ENCODE data around the gene BRICD5.

The BRICD5 gene

DNA sequence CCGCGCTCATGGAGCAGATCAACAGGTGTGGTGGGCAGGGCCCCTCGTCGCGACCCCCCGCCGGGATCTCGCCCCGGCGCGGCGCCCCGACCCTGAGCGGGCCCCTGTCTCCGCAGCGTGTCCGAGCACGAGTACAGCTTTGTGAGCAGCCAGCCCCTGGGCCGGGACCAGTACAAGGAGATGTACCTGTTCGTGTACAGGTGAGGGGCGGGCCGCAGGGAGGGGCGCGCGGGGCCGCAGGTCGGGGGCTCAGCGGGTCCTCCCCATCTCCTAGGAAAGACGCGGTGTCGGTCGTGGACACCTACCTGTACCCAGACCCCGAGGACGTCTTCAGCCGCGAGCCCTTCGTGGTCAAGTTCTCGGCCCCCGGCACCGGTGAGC lies 26.4 kb upstream of the BRICD5 start:
- DNase-seq: no peak

DNA sequence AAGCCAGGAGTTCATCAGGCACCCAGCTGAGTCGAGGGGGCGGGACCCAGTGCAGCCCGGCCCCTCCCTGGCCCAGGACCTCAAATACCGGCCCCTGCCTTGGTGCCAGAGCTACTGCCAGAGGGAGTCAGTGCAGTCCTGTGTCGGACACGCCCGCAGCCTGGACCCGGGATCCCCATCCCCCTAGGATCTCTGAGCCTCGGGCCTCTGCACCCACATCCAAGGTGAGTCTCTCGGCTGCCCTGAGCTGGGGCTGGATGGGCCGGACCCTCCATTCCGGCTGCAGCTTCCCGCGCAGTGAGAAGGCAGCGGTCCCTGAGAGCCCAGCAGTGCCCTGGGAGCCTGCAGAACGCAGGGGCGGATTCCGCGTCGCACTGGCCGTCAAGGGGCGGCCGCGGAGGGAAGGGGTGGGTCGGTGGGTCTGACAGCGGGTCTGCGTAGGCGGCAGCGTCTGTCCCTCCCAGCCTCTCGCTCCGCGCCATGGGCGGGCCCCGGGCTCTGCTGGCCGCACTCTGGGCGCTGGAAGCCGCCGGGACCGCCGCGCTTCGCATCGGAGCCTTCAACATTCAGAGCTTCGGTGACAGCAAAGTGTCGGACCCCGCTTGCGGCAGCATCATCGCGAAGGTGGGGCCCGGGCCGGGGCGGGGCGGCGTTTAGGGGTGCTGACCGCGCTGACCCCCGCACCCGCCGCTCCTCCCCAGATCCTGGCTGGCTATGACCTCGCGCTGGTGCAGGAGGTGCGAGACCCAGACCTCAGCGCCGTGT lies 25.9 kb upstream of the BRICD5 start, which contains the start of gene DNASE1L2:
TSS of gene DNASE1L2 (plus strand) at position 108 of the 765 bp plus-strand sequence. CDS start at position 481, 373 bp downstream.
- DNase-seq: no peak

DNA sequence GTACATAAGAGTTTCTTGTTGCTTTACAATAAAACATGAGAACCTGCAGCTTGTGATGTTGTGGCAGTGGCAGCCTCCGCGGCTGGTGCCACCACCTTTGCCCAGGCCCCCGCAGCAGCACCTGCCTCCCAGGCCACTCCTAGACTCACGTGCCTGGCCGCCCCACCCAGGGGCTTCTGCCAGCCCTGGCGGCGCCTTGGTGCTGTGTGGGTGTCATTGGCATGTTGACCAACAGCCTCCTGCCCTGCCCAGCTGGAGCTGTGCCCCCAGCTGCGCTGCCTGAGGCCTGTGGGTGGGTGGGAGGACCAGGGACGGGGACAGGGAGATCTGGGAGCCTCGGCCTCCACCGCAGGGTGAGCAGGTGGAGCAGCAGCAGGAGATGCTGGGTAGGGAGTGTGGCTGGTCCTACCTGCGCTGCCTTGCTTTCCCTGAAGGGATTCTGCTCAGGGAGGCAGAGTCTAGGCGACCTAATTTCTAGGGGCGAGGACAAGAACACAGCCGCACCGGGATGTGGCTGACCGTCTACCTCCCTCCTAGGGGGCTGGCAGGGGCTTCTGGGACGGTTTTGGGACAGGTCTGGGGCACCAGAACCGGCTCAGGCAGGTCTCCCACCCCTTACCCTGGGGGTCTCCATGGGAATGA lies 25.2 kb upstream of the BRICD5 start:
- DNase-seq: no peak

DNA sequence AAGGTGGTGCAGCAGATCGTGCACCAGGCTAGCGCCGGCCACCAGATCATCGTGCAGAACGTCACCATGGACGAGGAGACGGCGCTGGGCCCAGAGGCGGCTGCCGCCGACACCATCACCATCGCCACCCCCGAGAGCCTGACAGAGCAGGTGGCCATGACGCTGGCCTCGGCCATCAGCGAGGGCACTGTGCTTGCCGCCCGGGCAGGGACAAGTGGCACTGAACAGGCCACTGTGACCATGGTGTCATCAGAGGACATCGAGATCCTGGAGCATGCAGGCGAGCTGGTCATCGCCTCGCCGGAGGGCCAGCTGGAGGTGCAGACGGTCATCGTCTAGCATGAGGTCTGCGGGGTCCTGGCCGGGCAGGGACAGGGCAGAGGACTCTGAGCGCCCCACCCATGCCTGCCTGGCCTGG lies 24.6 kb upstream of the BRICD5 start:
- no peak for DNase-seq

DNA sequence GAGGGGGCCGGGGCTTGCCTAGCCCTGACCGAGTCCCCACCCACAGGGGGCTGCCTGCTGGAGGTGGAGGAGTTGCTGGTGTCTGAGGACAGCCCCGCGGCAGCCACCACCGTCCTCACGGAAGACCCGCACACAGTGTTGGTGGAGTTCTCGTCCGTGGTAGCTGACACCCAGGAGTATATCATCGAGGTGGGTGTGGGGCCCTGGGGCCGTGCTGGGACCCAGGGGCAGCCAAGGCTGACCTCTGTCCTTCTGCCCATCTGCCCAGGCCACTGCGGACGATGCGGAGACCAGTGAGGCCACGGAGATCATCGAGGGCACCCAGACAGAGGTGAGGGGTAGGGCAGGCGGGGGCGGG lies 24.1 kb upstream of the BRICD5 start:
- no peak for DNase-seq

DNA sequence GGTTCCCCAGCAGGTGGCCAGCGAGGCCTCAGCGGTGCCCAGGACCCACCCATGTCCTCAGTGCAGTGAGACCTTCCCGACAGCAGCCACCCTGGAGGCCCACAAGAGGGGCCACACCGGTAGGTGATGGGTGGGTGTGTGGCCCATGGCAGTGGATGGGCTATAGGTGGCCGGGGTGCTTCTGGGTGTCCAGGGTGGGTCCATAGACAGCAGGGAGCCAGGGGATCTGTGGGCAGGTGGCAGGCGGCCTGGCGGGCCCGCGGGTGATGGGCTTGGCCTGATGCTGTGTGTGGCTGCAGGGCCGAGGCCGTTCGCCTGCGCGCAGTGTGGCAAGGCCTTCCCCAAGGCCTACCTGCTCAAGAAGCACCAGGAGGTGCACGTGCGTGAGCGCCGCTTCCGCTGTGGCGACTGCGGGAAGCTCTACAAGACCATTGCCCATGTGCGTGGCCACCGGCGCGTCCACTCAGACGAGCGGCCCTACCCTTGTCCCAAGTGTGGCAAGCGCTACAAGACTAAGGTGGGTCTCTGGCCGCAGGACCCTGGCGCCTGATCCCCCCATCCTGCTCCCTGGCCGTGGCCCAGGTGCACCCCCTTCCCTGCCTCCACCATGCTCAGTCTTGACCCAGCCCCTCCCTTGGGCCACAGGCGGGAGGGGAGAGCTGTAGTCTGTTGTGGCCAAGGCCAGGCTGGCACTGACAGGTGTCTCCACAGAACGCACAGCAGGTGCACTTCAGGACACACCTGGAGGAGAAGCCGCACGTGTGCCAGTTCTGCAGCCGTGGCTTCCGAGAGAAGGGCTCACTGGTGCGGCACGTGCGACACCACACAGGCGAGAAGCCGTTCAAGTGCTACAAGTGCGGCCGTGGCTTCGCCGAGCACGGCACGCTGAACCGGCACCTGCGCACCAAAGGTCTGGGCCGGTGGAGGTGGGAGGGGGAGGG lies 23.5 kb upstream of the BRICD5 start:
- DNase-seq: no peak

DNA sequence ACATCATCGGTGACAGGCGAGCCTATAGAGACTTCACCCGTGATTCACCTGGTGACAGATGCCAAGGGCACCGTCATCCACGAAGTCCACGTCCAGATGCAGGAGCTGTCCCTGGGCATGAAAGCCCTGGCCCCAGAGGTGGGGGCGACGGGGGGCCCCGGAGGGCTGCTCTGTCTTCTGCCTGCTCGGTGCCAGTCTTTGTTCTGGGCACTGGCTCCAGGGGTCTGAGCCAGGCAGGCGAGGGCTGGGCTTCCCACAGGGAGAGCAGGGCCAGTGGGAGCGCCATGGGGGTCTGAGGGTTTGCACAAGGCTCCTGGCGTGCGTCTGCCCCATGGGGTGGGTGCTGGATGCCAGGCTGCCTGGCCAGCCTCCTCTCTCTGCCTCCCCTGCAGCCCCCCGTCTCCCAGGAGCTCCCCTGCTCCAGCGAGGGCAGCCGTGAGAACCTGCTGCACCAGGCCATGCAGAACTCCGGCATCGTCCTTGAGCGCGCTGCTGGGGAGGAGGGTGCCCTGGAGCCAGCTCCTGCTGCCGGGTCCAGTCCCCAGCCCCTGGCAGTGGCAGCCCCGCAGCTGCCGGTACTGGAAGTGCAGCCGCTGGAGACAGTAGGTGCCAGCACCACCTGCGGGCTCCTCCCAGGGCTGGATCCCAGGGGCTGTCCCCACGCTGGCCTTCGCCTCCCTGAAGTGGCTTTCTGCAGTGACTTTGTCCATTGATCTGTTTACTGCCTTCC lies 22.5 kb upstream of the BRICD5 start:
- DNase-seq: no peak

DNA sequence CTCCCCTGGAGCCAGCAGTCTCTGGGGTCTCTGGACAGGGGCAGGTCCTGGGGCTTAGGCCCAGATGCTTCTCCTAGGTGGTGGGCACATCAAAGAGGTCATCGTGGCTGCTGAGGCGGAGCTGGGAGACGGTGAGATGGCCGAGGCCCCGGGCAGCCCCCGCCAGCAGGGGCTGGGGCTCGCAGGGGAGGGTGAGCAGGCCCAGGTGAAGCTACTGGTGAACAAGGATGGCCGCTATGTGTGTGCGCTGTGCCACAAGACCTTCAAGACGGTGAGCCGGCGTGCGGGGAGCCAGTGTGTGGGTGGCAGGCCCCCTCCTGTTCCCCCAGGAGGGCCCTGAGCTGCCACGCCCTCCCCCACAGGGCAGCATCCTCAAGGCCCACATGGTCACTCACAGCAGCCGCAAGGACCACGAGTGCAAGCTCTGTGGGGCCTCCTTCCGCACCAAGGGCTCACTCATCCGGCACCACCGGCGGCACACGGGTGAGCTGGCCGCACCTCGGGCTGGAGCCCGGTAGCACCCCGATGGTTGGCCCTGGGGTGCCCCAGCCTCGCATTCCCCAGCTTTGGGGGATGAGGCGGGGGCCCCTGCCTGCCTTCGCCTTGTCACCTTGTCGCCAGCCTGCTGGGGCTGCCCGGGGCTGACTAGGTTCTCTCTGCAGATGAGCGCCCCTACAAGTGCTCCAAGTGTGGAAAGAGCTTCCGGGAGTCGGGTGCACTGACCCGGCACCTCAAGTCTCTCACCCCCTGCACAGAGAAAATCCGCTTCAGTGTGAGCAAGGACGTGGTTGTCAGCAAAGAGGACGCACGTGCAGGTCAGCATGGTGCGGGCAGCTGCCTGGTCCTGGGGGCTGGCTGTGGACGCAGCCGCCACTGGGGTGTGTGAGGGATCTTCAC lies 21.7 kb upstream of the BRICD5 start:
- no peak for DNase-seq

DNA sequence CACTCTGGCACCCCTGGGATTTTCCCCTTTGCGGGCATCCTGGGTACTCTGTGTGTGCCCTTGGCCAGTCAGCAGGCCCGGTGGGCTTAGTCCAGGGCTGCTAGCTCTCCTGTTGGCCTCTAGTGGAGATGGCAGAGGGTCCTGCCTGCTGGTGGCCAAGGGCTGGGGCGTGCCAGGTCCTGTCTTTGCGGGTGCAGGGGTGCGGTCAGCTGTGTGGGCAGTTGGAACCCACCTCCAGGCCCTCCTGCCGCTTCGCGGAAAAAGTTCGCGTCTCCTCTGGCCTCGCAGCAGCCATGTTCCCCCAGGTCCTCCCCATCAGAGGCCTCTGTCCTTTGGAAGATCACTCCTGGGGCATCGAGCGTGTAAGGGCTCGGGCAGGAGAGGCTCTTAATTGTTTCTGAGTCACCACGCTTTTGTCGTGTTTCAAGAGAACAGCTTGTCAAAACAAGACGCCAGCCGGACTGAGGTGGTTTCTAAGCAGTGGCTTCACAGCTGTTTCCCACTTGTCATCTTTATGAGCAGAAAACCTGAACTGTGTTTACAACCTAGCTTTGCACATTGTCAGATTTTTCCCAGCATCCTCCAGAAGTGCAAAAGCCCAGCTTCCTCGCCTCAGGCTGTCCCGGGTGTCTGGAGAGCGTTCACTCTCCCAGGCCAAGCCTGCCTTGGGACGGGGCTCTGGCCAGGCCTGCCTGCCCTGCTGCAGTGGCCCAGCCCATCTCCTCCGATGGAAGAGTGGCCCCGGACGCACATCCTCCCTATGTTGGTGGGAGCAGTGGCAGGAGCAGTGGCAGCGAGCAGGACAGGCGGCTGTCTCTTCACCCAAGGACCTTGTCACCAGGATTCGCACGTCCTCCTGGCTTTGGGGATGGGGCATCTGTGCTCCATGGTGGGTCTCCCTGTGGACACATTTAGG lies 20.6 kb upstream of the BRICD5 start:
- no peak for DNase-seq

DNA sequence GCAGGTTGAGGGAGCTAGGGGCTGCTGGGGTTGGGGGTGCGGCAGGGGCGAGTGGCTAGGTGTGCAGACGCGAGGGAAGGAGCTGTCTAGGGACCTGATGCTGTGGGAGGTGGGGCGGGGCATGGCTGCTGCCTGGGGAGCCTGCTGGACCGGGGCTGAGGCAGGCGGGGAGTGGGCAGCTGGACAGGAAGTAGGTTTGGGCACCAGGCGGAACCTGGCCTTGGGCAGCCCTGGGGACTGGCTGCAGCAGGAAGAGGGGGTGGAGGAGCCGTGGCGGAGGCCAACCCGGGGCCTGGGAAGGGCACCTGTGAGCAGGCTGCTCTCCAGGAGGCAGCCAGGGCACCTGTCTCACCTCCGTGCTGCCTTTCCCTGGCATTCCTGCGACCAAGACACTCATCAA lies 19.7 kb upstream of the BRICD5 start:
- DNase-seq: no peak

DNA sequence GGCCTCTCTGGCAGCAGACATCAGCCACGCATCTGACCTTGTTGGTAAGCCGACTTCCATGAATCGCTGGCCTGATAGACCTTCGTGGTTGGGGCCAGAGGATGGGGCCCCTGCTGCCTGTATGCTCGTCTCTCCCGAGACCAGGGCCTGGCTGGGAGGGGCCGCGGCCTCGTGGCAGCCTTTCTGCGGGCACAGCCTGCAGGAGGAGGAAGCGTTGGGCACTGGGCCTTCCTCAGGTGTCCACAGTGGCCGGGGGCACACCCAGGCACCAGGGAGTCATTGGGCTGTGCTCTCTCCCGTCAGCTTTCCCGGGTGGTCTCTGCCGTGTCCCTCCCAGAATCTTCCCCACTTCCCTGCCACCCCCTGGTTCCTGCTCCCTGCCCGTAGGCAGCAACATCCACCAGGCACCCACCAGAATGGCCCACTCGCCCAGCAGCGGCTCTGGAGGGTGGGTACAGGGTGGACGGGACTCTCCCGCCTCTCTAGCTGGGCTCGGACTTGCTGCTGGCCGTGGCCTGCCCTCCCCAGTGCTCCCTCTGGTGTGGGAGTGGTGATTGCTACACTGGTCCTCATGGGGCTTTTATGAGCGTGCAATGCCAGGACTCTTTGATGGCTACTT lies 19.1 kb upstream of the BRICD5 start:
- DNase-seq: no peak

DNA sequence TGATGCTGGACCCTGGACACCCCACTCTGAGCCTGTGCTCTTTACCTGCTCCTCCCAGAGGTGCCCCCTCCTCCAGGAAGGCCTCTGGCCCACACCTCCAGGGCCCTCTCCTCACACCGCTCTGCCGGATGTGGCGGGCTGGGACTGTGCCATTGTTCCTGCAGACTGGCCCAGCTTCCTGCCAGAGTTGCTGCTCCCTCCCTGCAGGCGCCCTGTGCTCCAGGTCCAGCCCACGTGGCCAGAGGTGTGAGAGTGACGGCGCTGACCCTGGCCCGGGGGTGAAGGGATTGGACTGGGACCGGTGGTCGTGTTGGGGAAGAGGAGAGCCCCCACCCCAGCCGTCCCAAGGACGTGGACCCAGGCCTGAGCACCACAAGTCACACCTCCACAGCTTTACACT lies 18.4 kb upstream of the BRICD5 start:
- DNase-seq: no peak

DNA sequence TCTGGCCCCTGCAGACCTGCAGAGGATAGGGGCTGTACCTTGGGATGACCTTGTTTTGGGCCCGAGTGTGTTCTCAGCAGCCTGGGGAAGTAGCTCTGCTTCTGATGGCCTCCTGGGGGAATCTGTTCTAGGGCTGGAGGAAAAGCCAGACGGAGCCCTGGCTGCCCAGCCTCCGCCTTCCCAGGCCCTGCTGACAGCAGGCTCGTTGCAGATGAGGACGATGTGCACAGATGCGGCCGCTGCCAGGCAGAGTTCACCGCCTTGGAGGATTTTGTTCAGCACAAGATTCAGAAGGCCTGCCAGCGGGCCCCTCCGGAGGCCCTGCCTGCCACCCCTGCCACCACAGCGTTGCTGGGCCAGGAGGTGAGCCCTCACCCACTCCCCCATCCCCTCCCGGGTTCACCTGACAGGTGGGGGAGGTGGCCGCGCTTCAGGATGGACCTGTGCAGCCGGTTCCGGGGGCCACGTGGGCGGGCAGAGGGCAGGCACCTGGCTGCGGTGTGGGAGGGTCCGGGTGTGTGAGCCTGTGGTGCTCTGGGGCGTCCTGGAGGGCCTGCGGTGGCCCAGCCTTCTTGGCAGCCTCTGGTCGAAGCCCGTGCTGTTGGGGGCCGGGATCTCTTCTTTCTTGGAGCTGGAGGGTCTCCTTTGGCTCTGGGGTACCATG lies 17.6 kb upstream of the BRICD5 start:
- no peak for DNase-seq

DNA sequence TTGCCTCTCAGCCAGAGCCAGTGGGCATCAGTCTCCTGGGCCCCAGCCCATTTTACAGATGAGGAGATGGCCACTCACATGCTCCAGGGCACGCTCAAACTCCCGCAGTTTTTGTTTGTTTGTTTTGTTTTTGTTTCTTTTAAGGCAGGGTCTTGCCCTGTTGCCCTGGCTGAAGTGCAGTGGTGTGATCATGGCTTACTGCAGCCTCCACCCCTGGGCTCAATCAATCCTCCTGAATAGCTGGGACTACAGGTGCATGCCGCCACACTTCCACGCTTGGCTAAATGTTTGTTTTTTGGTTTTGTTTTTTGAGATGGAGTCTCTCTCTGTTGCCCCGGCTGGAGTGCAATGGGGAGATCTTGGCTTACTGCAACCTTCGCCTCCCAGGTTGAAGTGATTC lies 16.3 kb upstream of the BRICD5 start:
- DNase-seq: no peak

DNA sequence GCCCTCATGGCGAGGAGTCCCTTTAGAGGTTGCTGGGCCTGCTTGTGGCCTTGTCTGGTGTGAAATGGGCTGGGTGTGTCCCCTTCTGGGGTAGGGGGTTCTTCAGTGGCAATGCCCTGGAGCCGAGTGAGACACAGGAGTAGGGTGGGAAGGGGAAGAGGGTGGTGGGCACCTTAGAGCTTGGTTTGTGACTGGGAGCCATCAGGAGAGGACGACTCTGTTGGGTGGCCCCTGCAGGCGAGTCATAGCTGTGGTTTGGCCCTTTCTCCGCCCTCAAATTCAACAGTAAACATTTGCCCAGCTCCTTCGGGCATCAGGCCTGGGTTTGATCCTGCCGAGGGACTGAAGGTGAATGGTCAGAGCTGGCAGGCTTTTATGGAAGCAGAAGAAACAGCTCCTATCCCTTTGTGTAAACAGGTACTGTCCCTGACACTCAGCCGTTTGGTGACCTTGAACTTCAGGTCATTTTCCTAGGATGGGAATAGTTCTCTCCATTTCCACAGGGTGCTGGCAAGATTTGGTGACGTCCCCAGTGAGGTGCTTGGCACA lies 15.7 kb upstream of the BRICD5 start:
- DNase-seq: no peak

DNA sequence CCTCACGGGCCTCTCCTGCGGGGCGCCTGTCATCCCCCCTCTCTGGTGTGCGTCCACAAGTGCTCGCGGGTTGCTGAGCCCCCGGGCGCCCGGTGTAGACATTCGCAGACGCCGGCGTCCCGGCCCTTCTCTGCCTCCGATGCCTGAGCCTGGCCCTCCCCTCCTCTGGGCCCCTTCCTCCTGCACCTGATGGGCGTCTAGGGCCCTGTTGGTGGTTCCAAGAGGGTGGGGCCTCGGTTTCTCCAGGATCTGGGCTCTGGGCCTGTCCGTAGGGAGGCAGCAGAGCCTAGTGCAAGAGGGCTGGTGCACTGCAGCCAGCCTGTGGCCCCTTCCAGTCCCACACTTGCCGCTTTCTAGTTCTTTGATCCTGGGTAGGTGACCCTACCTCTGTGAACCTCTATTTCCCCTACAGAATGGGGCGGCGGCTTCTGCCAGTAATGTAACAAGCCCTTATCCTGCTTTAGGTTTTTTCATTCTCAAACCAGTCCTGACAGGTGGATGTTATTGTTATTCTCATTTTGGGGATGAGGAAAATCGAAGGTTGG lies 13.4 kb upstream of the BRICD5 start:
- DNase-seq: peak in 1 of 2 donors; percentile 40

DNA sequence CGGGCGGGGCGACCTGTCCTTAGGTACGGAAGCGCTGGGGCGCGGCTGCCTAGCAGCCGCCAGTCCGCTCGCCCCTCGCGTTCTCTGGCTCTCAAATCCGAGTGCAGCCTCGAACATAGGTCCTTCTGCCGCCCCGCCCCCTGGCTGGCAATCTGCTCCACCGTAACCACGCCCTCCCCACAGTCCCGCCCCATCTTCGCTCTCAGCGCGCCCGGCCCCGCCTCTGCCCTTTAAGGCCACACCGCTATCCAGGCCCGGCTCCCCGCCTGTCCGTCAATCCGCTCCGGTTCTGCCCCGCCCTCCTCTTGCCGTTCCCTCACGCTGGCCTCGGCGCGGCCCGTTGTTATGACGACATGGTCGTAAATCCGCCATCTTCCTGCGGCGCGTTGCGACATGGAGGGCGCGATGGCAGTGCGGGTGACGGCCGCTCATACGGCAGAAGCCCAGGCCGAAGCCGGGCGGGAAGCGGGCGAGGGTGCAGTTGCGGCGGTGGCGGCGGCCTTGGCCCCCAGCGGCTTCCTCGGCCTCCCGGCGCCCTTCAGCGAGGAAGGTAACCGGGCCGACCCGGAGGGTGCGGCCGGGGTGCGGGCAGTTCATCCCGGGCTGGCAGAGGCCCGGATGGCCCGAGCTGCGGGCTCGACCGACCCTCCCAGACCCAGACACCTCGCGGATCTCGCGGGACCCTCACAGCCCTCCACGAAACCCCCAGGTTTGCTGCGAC lies 12.7 kb upstream of the BRICD5 start, which contains the start of gene E4F1:
TSS of gene E4F1 (plus strand) at position 371 of the 721 bp plus-strand sequence. CDS start at position 394, 23 bp downstream.
- DNase-seq: peak; percentile 100

DNA sequence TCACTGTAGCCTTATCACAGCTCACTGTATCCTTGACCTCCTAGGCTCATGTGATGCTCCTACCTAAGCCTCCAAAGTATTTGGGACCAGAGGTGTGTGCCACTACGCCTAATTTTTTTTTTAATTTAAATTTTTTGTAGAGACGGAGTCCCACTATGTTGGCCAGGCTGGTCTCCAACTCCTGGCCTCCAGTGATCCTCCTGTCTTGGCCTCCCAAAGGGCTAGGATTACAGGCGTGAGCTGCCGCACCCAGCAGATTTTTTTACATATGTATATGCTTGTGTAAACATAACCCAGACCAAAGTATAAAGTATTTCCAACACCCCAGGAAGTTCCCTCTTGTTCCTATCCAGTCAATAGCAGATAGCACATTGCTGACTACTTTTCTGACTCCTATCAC lies 5.7 kb upstream of the BRICD5 start:
- DNase-seq: no peak

Measured in stimulated activated CD4-positive, alpha-beta T cell treated with anti-CD3 and anti-CD28 coated beads, Interleukin-2, amount 100 ng/mL, for 24 hours (primary cell).